H1 (cell line): ENCODE results near the gene DNAAF8.
"Not testable (repeated sequence)": the region's sequence is repeated elsewhere in the genome, so short reads cannot be mapped to it uniquely, and the experiment has no call there.

Experiments
- KDM5A ChIP-seq: fragments of 200-600 bp; IDR thresholded peaks from 2 replicates; pipeline ENCODE4 v1.7.1; 2012; ENCODE audit warnings: mild to moderate bottlenecking, low read length, inconsistent platforms, mixed read lengths
- POLR2A ChIP-seq, 2 experiments: IDR thresholded peaks; 1 replicate in 1 of 2; 2 replicates in 1 of 2; pipeline ENCODE4 v1.6.1; 2011; ENCODE audit warnings: low read depth in 2 of 2, low read length in 2 of 2, mild to moderate bottlenecking in 2 of 2; ENCODE audit errors: control extremely low read depth in 1 of 2
- POLR2AphosphoS5 ChIP-seq: IDR thresholded peaks from 2 replicates; pipeline ENCODE4 v1.6.1; 2011; ENCODE audit warnings: low read depth, low read length
- SIN3A ChIP-seq, 2 experiments: IDR thresholded peaks in 1 of 2; conservative IDR thresholded peaks in 1 of 2; 2 replicates each; pipeline ENCODE4 v1.6.1; 2011 to 2012; ENCODE audit warnings: low read length in 2 of 2, improper control_type of control experiment in 1 of 2, low read depth in 1 of 2, mild to moderate bottlenecking in 1 of 2
- SP4 ChIP-seq: IDR thresholded peaks from 2 replicates; pipeline ENCODE4 v1.6.1; 2012; ENCODE audit warnings: low read length, inconsistent platforms
- TF ChIP-seq, protein P1 (sequence below), 3 experiments: IDR thresholded peaks; 1 replicate in 2 of 3; 2 replicates in 1 of 3; pipeline versions ENCODE4 v1.5.1 to v1.6.1; 2011; ENCODE audit warnings: low read length in 3 of 3, mild to moderate bottlenecking in 3 of 3, inconsistent platforms in 2 of 3, low read depth in 1 of 3, moderate library complexity in 1 of 3; ENCODE audit not compliant: insufficient read depth in 1 of 3; ENCODE audit errors: control extremely low read depth in 1 of 3

DNA sequence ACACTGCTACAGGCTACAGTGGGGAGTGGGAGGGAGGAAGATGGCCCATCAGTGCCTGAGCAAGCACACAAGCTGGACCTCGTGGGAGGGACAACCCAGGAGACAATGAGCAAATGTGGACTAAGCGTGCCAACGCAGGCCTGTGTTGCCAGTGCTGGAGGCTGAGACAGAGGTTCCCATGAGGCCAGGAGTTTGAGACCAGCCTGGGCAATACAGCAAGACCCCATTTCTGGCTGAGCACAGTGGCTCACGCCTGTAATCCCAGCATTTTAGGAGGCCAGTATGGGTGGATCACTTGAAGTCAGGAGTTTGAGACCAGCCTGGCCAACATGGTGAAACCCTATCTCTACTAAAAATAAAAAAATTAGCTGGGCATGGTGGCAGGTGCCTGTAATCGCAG is 4.0 kb downstream of the DNAAF8 start:
- not testable (repeated sequence) for TF ChIP-seq KDM5A; SIN3A (conservative IDR thresholded peaks at IDR 0.05 in 1 of 2, IDR thresholded peaks at IDR 0.05 in 1 of 2; ENCODE audit: low read depth in 1 of 2, low read length in 2 of 2); POLR2AphosphoS5; SP4; POLR2A (IDR thresholded peaks at IDR 0.05; ENCODE audit: control extremely low read depth in 1 of 2, low read depth in 2 of 2, low read length in 2 of 2)
- TF ChIP-seq, protein P1, sequence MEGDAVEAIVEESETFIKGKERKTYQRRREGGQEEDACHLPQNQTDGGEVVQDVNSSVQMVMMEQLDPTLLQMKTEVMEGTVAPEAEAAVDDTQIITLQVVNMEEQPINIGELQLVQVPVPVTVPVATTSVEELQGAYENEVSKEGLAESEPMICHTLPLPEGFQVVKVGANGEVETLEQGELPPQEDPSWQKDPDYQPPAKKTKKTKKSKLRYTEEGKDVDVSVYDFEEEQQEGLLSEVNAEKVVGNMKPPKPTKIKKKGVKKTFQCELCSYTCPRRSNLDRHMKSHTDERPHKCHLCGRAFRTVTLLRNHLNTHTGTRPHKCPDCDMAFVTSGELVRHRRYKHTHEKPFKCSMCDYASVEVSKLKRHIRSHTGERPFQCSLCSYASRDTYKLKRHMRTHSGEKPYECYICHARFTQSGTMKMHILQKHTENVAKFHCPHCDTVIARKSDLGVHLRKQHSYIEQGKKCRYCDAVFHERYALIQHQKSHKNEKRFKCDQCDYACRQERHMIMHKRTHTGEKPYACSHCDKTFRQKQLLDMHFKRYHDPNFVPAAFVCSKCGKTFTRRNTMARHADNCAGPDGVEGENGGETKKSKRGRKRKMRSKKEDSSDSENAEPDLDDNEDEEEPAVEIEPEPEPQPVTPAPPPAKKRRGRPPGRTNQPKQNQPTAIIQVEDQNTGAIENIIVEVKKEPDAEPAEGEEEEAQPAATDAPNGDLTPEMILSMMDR (IDR thresholded peaks at IDR 0.05; ENCODE audit: control extremely low read depth in 1 of 3, insufficient read depth in 1 of 3, low read depth in 1 of 3, low read length in 3 of 3) = not testable (repeated sequence)
